Measurements from ENCODE around the gene JSRP1. TPM values are rescaled to one million over a fixed set of nuclear protein-coding genes. Genes with fewer than 3 reads are reported as not detected.

Gene JSRP1
- polyA plus RNA-seq, 1 of the 3 experiments (the other 2 are of a cell fraction), result 0.76 TPM

DNA sequence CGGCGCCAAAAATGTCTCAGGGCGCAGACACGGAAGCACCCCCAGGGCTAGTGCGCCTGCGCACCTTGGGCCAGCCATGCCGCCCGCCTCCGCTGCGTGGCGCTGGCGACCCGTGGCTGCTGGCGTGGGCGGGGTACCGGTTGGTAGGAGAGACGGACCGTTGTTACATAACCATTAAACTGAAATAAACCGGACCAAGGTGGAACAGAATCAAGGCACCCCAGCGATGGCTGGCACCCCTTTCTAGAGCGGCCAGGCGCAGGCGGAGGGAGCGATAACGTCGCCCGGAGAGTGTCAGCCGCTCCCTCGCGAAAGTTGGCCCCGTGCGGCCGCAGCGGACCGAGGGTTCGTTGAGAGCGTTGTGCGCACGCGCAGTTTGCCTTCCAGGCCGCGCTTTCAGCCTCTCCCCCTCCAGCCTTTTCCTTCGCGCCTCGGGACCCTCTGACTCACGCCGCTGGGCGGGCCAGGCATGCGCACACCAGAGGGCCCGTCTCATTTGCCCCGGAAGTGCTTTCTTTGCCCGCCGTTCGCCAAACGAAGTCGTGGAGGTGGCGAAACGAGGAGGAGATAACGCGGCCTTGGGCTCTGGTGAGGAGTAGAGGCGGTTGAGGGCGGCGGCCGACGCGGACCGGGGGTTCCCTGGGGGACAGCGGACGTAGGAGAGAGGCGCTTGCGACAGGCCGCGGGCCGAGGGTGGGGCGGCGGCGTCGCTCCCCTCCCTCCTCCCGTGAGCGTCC, 19.7 kb downstream of the JSRP1 start, which contains the start of the genes PLEKHJ1 and SF3A2 (continued):
- TF ChIP-seq, protein P1, sequence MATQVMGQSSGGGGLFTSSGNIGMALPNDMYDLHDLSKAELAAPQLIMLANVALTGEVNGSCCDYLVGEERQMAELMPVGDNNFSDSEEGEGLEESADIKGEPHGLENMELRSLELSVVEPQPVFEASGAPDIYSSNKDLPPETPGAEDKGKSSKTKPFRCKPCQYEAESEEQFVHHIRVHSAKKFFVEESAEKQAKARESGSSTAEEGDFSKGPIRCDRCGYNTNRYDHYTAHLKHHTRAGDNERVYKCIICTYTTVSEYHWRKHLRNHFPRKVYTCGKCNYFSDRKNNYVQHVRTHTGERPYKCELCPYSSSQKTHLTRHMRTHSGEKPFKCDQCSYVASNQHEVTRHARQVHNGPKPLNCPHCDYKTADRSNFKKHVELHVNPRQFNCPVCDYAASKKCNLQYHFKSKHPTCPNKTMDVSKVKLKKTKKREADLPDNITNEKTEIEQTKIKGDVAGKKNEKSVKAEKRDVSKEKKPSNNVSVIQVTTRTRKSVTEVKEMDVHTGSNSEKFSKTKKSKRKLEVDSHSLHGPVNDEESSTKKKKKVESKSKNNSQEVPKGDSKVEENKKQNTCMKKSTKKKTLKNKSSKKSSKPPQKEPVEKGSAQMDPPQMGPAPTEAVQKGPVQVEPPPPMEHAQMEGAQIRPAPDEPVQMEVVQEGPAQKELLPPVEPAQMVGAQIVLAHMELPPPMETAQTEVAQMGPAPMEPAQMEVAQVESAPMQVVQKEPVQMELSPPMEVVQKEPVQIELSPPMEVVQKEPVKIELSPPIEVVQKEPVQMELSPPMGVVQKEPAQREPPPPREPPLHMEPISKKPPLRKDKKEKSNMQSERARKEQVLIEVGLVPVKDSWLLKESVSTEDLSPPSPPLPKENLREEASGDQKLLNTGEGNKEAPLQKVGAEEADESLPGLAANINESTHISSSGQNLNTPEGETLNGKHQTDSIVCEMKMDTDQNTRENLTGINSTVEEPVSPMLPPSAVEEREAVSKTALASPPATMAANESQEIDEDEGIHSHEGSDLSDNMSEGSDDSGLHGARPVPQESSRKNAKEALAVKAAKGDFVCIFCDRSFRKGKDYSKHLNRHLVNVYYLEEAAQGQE (IDR thresholded peaks at IDR 0.05; ENCODE audit: low read depth, low read length), result 0 out of 2 replicates have a peak, but pooled peaks have one; percentile 41
- TF ChIP-seq RAD21 (IDR thresholded peaks at IDR 0.05; ENCODE audit: low read length) (peak; percentile 96), ELF1 (IDR thresholded peaks at IDR 0.05) (peak; percentile 94), POLR2AphosphoS5 (IDR thresholded peaks at IDR 0.05; ENCODE audit: low read depth, low read length) (peak; percentile 78), JUND (IDR thresholded peaks at IDR 0.05) (peak; percentile 57; the same call in 1 of the 2 replicates), RFX5 (IDR thresholded peaks at IDR 0.05; ENCODE audit: low read length) (peak; percentile 9; the same call in 1 of the 2 replicates), TAF1 (IDR thresholded peaks at IDR 0.05; ENCODE audit: borderline replicate concordance, low read depth, low read length) (peak; percentile 87), MXI1 (IDR thresholded peaks at IDR 0.05; ENCODE audit: low read depth, low read length) (peak; percentile 100), NRF1 (IDR thresholded peaks at IDR 0.05; ENCODE audit: low read depth, low read length) (peak; percentile 89), PBX3 (IDR thresholded peaks at IDR 0.05) (no peak; the same call in 1 of the 2 replicates), FOSL2 (IDR thresholded peaks at IDR 0.05; ENCODE audit: borderline replicate concordance, low read depth) (peak; percentile 76)
- TF ChIP-seq, protein P2, sequence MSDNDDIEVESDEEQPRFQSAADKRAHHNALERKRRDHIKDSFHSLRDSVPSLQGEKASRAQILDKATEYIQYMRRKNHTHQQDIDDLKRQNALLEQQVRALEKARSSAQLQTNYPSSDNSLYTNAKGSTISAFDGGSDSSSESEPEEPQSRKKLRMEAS (IDR thresholded peaks at IDR 0.05; ENCODE audit: low read depth), result peak; percentile 95

DNA sequence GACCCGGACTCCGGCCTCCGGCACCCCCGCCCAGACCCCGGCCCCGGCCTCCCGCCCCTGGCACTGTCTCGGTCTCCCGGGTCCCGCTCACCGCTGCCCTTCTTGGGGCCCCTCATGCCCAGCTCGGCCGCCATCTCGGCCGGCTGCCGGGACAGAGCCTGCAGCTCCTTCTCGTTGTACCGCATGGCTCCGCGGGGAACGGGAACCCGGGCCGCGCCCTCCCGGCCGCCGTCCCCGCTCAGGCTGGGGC, 20.2 kb downstream of the JSRP1 start:
- Histone ChIP-seq H3K4me1 (ENCODE audit: control insufficient read depth in 1 of 2, insufficient read depth in 2 of 2, low read depth in 1 of 2, low read length in 1 of 2) (peaks cover 21 to 46% of the 10 kb centered on the region in 2 experiments; a peak in 3 of 4 replicates), H3K79me2 (ENCODE audit: insufficient read depth) (peaks cover 88% of the 10 kb centered on the region), H2AFZ (ENCODE audit: low read depth) (0 out of 2 replicates have a peak overlapping the region, but pooled peaks have one; percentile 19), H3K27ac (ENCODE audit: low read depth in 2 of 2, low read length in 1 of 2) (peak overlapping the region; percentile 68 to 93), H3K36me3 (replicated peaks in 1 of 2; ENCODE audit: control insufficient read depth in 1 of 2, insufficient read depth in 2 of 2, low read length in 1 of 2) (peaks cover 6 to 19% of the 10 kb centered on the region in 2 experiments), H3F3A (replicated peaks; ENCODE audit: insufficient read depth) (peaks cover 28% of the 10 kb centered on the region), H3K9ac (peak overlapping the region; percentile 95), H4K20me1 (ENCODE audit: insufficient read depth) (peaks cover 52% of the 10 kb centered on the region), H3K4me3 (ENCODE audit: low read depth in 2 of 2, low read length in 1 of 2) (peak overlapping the region; percentile 76 to 89), H3K9me2 (no peaks in the 10 kb centered on the region), H3K9me3 (no peaks in the 10 kb centered on the region), H3K4me2 (peak overlapping the region; percentile 98), H3K27me3 (ENCODE audit: insufficient read depth) (no peaks in the 10 kb centered on the region)
- TF ChIP-seq FOXJ3 (CRISPR knock-in tag; IDR thresholded peaks at IDR 0.05) (no peak), SIN3A (IDR thresholded peaks at IDR 0.05; ENCODE audit: borderline replicate concordance, low read depth, low read length) (peak; percentile 93), ELF1 (IDR thresholded peaks at IDR 0.05) (no peak), TAF1 (IDR thresholded peaks at IDR 0.05; ENCODE audit: borderline replicate concordance, low read depth, low read length) (peak; percentile 72; the same call in 1 of the 2 replicates), POLR2AphosphoS5 (IDR thresholded peaks at IDR 0.05; ENCODE audit: low read depth, low read length) (peak; percentile 51; the same call in 1 of the 2 replicates)
- CTCF ChIA-PET, result interaction anchor here (0.5 to 8.9 kb wide), 25 partner anchors 11 to 179 kb away, joined by 3 to 116 read pairs (median 4); partner anchors contain the start of genes JSRP1 and LINGO3
- POLR2A ChIA-PET, result interaction anchor here (0.7 to 1.6 kb wide), 3 partner anchors 34 to 80 kb away, joined by 3 to 7 read pairs (median 3); no protein-coding TSS in a partner anchor
- 0% methylated on average over 14 of the region's 28 CpGs for WGBS (ENCODE audit: low lambda C conversion rate)
- DNase-seq, result no peak
